Glutamatergic neuron (in vitro differentiated cells): Measurements from ENCODE around the gene PHF12. TPM values are rescaled to one million over a fixed set of nuclear protein-coding genes. Genes with fewer than 3 reads are reported as not detected.
A peak's percentile ranks its signal among the peaks of the same experiment; 100 is the strongest.

Experiments used
- DNase-seq: peaks from one replicate; pipeline ENCODE4 v3.0.0; 2022
- H3K27ac Mint-ChIP-seq: one replicate; pipeline ENCODE4 v1.8.0; 2020; ENCODE audit warnings: mild to moderate bottlenecking, mixed read lengths, inconsistent platforms; ENCODE audit not compliant: unreplicated experiment
- H3K27me3 Mint-ChIP-seq: one replicate; pipeline ENCODE4 v1.8.0; 2020; ENCODE audit warnings: mild to moderate bottlenecking, moderate library complexity, mixed read lengths, inconsistent platforms; ENCODE audit not compliant: unreplicated experiment
- H3K36me3 Mint-ChIP-seq: one replicate; pipeline ENCODE4 v1.8.0; 2020; ENCODE audit warnings: mild to moderate bottlenecking, mixed read lengths, inconsistent platforms; ENCODE audit not compliant: unreplicated experiment
- H3K4me1 Mint-ChIP-seq: one replicate; pipeline ENCODE4 v1.8.0; 2020; ENCODE audit warnings: mild to moderate bottlenecking, low read depth, mixed read lengths, inconsistent platforms; ENCODE audit not compliant: unreplicated experiment
- H3K4me3 Mint-ChIP-seq: one replicate; pipeline ENCODE4 v1.8.0; 2020; ENCODE audit warnings: mild to moderate bottlenecking, mixed read lengths, inconsistent platforms; ENCODE audit not compliant: unreplicated experiment
- H3K9me3 Mint-ChIP-seq: one replicate; pipeline ENCODE4 v1.8.0; 2020; ENCODE audit warnings: mild to moderate bottlenecking, moderate library complexity, mixed read lengths, inconsistent platforms; ENCODE audit not compliant: unreplicated experiment
- CTCF ChIP-seq: fragments of 200-600 bp; sonication (generic); IDR thresholded peaks from one replicate; pipeline ENCODE4 v1.5.0; 2021; ENCODE audit not compliant: partially characterized antibody, unreplicated experiment
- total RNA-seq: library from RNA; stranded (reverse); fragmentation: NEBNext Ultra II Directional; extraction: Animal tissue kit (Norgen Biotek cat#: 25700); gene quantifications from one replicate; pipeline ENCODE4 v1.2.1, GENCODE V29; 2021; ENCODE audit not compliant: unreplicated experiment

The PHF12 gene
- total RNA-seq, 1 donor from 2014 or later, result 59.8 TPM

GRCh38 chr17:28888832-28889231, 62.5 kb downstream of the PHF12 start:
- peaks cover 5% of the 10 kb centered on the region for H3K27me3 Mint-ChIP-seq
- H3K4me1 Mint-ChIP-seq, result peaks cover 6% of the 10 kb centered on the region
- no peak overlapping the region for H3K4me3 Mint-ChIP-seq
- peaks cover 4% of the 10 kb centered on the region for H3K36me3 Mint-ChIP-seq
- no peak overlapping the region for H3K27ac Mint-ChIP-seq
- peaks cover 5% of the 10 kb centered on the region for H3K9me3 Mint-ChIP-seq
- no peak for DNase-seq
- no peak for TF ChIP-seq CTCF

GRCh38 chr17:28887871-28888471, 63.3 kb downstream of the PHF12 start:
- DNase-seq, result peak; percentile 39
- Mint-ChIP-seq H3K27me3 (peaks cover 5% of the 10 kb centered on the region), H3K9me3 (peaks cover 5% of the 10 kb centered on the region), H3K4me1 (peaks cover 4% of the 10 kb centered on the region), H3K4me3 (no peak overlapping the region), H3K36me3 (peaks cover 4% of the 10 kb centered on the region), H3K27ac (no peak overlapping the region)
- TF ChIP-seq CTCF, result no peak

- TF ChIP-seq CTCF, result no peak
- peaks cover 3% of the 10 kb centered on the region for H3K9me3 Mint-ChIP-seq
- H3K27me3 Mint-ChIP-seq, result peaks cover 8% of the 10 kb centered on the region
- H3K36me3 Mint-ChIP-seq, result peaks cover 7% of the 10 kb centered on the region
- H3K4me1 Mint-ChIP-seq, result peaks cover 4% of the 10 kb centered on the region
- H3K27ac Mint-ChIP-seq, result no peak overlapping the region
- no peak overlapping the region for H3K4me3 Mint-ChIP-seq
- no peak for DNase-seq
Observed at GRCh38 chr17:28885951-28886350, 65.4 kb downstream of the PHF12 start.

- Mint-ChIP-seq H3K27ac (no peak overlapping the region), H3K36me3 (peaks cover 6% of the 10 kb centered on the region), H3K9me3 (peaks cover 3% of the 10 kb centered on the region), H3K4me1 (peaks cover 4% of the 10 kb centered on the region), H3K27me3 (peaks cover 8% of the 10 kb centered on the region), H3K4me3 (no peak overlapping the region)
- no peak for TF ChIP-seq CTCF
- DNase-seq, result no peak
Observed at GRCh38 chr17:28885363-28885762, 66.0 kb downstream of the PHF12 start.

- Mint-ChIP-seq H3K27me3 (peaks cover 8% of the 10 kb centered on the region), H3K4me3 (no peak overlapping the region), H3K27ac (no peak overlapping the region), H3K9me3 (peaks cover 7% of the 10 kb centered on the region), H3K4me1 (peaks cover 4% of the 10 kb centered on the region), H3K36me3 (peaks cover 11% of the 10 kb centered on the region)
- DNase-seq, result no peak
- TF ChIP-seq CTCF, result no peak
Observed at GRCh38 chr17:28883967-28884702, 67.2 kb downstream of the PHF12 start.
